ENCODE data around the gene SEMA6A.

DNA sequence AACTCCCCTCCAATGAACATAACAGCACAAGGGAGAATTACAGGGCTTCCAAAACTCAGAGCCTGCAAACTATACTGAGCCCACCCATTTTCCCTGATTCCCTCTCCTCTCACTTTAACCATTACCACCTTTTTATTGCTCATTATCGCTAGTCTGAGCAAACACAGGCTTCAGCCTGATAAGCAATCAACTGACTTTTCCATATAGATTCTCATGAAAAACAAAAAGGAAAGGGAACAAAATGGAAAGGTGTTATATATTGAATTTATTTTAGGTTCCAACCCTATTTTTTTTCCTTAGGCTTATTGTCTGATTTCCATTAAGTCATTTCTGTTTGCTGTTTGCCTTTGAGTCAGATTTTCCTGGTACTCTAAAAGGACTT, 27.9 kb downstream of the SEMA6A start:
- no peak for TF ChIP-seq CTCF (conservative IDR thresholded peaks at IDR 0.05; ENCODE audit: low read length)
- no peak for TF ChIP-seq EZH2phosphoT487 (IDR thresholded peaks at IDR 0.05; ENCODE audit: borderline replicate concordance, low read depth, low read length)
